ENCODE results near the gene GFOD1.
"Not testable (repeated sequence)": the region's sequence is repeated elsewhere in the genome, so short reads cannot be mapped to it uniquely, and the experiment has no call there.

Gene GFOD1

DNA sequence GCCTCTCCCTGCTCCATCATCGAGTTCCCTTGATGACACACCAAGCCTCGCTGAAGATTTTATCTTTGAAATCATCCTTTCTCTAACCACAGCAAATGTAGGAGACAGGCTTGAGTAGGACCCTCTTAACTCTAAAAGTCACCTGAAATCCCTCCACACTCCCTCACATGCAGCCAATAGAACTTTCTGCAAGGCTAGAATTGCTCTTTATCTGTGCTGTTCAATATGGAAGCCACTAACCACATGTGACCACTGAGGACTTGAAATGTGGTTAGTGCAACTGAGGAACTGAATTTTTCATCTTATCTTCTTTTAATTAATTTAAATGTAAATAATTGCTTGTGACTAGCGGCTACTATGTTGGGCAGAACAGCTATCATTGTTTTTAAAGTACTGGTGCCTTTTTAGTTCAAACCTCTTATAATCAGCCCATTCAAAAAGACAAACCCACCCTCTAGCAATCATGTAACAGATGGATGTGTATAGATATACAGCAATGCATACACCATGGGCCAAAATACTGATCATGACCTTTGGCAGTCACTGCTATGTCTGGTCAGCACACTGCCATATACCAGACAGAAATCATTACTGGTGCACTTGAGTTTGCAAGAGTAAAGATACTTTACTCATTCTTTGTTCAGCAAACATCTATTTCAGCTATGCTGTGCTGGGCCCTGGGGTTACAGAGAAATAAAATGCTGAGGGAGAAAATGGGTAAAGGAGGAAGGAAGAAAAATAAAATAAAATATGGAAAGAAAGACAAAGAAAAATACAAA, 50.0 kb downstream of the GFOD1 start:
- no peak for DNase-seq

DNA sequence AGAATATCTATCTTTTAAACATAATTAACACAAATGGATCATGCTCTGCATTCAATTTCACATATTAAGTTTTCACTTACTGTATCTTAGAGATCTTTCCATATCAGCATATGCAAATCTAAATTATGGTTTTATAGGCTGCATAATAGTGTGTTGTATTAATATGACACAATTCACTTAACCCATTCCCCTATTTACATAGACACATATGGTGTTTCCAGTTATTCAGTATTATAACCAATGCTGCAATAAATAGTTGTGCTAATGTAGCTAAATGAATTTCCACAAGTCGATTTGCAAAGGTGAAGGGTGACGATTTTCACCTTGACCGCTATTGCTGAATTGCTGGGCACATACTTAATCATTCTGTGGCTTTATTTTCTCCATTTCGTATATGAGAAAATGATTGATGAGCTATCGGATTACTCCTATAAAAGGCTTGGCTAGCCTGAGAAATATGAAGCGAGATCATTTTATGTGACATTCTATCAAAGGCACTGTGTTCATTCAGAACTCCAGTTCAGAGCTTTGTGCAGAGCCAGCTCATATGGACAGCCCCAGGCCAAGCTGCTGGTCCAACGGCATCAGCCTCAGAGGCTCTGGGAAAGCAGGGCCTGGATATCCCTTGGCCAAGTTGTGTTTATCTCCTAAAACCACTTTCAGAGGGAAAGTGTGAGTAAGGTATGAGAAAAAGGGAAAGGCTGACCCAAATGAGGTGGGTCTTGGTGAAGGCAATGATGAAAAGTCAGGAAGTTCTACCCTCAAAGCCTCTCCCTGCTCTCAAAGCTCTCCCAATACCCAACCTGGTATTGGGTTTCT, 50.8 kb downstream of the GFOD1 start:
- no peak for DNase-seq

- DNase-seq = no peak
Observed at GRCh38 chr6:13435477-13436246, 51.7 kb downstream of the GFOD1 start.

DNA sequence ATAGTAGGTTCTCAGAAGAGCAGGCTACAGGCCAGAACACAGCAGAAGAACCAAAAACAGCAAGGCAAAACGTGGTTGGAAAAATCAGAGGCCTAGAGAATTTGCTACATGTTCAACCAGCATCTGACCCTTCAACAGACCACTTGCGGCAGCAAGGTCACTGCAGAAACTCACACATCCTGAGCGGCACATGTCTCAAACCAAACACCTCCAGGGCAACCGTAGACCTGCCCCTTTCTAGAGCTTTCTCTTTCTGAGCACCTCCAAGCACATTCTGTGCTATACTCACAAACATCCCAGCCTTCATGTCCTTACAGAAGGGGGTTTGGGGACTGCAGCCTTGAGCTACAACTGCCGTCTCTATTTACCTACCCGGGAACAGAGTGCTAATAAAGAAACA, 52.6 kb downstream of the GFOD1 start:
- no peak for DNase-seq

DNA sequence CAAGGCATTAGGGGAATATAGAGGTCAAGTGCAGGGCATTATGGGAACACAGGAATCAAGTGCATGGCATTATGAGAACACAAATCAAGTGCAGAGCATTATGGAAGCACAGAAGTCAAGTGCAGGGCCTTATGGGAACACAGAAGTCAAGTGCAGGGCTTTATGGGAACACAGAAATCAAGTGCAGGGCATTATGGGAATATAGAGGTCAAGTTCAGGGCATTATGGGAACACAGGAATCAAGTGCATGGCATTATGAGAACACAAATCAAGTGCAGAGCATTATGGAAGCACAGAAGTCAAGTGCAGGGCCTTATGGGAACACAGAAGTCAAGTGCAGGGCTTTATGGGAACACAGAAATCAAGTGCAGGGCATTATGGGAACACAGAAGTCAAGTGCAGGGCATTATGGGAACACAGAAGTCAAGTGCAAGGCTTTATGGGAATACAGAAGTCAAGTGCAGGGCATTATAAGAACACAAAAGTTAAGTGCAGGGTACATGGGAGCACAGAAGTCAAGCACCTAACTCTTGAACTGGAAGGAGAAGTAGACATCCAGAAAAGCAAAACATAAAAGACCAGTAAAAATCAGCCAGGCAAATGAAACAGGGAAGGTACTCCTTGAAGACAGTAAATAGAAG, 53.1 kb downstream of the GFOD1 start:
- DNase-seq = not testable (repeated sequence)

- DNase-seq = no peak
Observed at GRCh38 chr6:13433709-13434121, 53.7 kb downstream of the GFOD1 start.

DNA sequence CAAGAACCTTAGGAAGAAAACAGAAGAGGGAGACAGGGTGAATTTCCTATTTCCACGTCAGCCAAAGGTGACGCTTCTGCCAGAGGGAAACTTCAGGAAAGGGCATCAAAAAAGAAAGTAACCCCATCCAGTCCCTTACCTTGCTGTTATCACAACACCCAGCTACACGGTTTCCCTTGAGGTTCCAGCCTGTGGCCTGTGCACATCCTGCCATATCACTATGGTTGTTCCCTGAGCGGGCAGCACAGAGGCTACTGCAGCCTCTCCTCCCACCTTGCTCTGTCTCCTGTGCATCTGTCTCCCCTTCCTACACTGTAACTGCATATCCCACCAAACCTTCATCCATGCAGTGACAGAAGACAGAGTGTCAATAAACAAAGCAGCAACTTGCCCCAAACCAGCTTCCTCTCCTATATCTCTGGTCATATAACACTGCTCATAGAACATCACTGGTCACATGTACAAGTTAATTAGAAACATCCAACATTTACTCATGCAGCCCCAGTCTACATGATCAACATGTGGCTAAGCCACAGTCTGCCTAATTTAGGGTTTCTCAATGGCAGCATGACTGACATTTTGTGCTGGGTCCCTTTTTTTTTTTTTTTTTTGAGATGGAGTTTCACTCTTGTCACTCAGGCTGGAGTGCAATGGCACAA, 54.7 kb downstream of the GFOD1 start:
- DNase-seq = no peak

DNA sequence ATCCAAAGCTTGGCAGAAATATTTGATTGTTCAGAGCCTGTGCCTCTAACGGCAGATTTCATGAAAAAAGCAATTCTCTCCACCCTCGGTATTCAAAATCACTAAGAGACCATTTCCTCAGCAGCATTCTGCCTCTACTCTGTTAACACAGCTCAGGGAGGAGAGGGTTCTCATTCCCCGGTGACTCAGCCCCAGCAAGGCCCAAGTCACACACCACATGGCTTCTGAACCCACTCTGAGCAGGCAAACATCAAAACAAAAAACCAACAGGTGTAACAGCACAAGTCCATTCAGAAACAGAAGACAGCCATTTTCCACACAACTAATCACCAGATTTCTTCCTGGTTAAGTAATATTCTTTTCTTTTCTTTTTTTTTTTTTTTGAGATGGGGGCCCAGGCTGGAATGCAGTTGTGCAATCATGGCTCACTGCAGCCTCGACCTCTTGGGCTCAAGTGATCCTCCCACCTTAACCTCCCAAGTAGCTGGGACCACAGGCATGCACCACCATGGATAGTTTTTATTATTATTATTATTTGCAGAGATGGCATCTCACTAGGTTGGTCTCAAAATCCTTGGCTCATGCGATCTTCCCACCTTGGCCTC, 55.4 kb downstream of the GFOD1 start:
- no peak for DNase-seq

GRCh38 chr6:13431059-13431656, 56.2 kb downstream of the GFOD1 start:
- no peak for DNase-seq

GRCh38 chr6:13429406-13429753, 58.0 kb downstream of the GFOD1 start:
- no peak for DNase-seq

DNA sequence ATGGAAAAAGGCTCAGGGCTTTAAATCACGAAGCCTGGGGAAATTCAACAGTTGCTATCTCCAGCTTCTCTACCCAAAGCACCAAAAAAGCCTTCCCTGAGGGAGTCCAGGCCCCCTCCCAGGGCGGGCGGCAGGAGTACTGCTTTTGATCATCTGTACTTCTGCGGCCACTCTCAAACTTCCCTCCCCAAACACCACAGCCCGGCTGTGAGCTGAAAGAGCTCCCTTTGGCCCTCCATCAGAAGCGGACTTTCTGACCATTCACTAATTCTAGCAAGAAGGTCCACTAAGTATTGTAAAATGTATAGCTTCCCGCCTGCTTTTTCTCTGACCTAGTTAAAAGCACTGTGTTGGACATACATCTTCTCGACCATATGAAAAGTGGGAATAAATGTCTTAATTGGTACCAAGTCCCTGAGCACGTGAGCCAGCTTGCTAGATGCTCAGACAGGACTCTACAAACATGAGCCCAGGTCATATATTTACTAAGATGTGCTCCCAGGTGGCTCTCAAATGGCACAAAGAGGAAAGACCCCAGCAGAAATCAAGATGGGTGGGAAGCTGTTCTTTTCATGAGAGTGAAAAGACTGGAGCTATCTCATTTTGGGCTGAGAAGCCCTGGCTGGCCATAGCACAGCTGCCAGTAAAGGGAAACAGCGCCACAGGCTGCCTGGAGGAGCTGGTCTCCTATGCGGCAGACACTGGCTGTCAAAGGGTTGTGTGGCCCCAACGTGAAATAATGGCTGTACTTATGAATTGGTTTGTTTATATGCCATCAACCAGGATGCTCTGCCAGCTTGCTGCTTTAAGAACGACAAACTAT, 58.6 kb downstream of the GFOD1 start:
- no peak for DNase-seq

DNA sequence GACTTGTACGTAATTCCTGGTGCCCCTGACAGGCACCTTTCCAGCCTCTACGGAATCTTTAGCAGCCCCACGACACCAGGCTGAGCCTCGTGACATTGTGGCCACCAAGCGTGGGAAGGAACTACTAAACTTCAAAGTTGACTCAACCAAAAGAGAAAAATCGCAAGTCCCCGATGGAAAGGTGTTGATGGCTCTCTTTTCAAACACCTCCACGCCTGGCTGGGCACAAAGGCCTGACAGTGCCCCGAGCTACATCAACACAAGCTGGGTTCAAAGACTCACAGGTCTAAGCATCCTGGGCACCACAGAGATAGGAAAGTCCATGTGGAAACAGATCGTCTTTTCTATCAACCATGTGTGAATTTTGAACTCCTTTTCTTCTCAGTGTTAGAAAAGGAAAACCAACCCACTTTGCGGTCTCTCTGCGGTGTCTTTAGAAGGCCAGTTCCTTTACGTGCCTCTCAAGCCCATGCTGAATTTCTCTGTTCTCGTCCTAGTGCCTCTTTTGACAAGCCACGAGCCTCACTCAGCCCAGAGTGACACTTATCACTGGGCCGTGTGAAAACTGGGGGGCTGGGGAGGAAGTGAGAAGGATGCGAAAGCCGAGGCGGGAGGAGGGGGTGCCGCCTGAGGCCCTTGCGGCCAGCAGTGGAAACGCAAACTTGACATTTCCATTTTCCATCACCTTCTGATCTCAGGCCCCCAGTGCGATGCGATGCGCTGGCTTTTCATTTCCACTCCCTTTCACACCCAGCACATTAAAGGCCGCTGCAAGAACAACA, 59.4 kb downstream of the GFOD1 start:
- peak; percentile 32 for DNase-seq

DNA sequence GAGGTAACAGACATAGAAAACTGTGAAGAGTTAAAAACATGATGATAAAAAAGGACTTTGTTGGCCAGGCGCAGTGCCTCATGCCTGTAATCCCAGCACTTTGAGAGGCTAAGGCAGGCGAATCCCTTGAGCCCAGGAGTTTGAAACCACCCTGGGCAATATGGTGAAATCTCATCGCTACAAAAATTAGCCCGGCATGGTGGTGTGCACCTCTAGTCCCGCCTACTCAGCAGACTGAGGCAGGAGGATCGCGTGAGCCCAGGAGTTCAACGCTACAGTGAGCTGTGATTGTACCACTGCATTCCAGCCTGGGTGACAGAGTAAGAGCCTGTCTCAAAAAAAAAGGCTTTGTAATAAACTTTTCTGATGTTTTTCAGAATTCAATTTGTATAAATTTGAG, 60.1 kb downstream of the GFOD1 start:
- no peak for DNase-seq

DNA sequence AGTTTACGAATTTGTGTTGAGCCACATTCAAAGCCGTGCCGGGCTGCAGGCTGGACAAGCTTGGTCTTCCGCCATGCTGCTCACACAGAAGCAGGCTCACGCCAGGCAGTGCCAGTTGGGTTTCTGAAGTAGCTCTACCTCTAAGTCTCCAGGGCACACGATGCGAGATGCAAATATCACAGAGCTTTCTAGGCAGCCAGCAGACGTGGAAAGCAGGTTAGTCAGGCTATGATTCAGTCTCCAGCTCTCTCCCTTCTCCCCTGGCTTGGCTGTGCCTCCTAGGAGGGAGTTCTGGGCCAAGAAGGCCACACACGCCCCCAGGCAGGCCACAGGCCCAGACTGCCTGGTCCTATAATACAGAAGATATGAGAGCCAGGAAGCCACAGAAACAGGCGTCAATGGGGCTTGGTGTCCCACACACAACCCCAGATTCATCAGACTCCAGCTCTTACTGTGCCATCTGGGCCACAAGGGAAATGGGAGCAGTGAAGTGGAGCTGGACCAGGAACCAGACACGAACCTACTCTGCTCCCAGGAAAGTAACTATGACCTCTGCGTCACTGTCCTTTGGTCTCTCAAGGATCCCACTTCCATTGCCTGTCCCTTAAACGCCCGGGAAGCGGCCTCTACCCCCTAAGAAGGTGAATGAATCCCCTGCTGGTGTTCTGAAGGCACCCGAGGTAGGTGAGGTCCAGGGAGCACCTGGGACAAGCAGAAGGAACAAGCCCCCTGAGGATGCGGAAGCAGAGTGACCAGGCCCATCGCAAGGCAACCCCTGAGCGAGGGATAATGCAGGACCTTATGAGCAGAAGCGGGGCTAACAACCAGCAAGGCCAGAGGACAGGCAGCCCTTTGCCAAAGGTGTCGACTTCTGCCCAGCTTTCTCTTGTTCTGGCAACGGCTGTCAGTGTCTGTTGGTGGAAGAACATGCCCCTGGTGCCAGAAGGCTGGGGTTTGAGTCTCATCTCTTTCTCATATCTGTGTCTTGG, 61.2 kb downstream of the GFOD1 start:
- no peak for DNase-seq

- DNase-seq = no peak
Observed at GRCh38 chr6:13425270-13425873, 62.0 kb downstream of the GFOD1 start.

GRCh38 chr6:13423252-13423651, 64.1 kb downstream of the GFOD1 start:
- no peak for DNase-seq

DNA sequence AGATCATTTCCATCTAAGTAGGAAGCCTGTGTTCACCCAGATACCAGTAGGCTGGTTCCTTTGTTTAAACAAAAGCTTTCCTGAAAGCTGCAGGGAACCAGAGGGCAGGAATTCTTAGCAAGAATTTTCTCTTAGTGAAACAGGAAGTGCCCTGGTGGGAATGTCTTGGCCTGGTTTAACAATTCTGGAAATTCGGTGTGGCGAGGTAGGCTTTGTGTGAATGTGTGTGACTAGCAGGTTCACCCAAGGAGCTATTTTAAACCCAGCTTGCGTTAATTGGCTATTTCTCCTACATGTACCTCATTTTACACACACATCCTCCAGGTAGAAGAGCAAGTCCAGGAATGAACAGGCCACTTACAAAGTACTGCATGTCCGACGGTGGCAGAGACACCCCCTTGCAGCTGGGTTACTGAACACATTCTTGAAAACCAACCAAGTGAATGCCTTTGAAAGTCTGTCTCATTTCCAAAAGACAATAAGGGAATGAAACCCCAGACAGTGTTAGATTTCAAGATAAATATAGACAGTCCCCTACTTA, 64.6 kb downstream of the GFOD1 start:
- DNase-seq = no peak

Data from activated effector memory CD4-positive, alpha-beta T cell treated with Interleukin-2 at 50 U/mL for 16 hours (primary cell).